ENCODE data around the gene CLDN17.

CLDN17 gene

GRCh38 chr21:30116479-30116878 lies 50.1 kb downstream of the CLDN17 start:
- no peak for DNase-seq
